DMS114 treated with DMSO at 0.1 percent for 48 hours (cell line): ENCODE measurements around the gene PRPF19.
"Not testable (repeated sequence)": the region's sequence is repeated elsewhere in the genome, so short reads cannot be mapped to it uniquely, and the experiment has no call there.

Experiments used
- DNase-seq: peaks from one replicate; lab custom pipeline; 2025; ENCODE audit not compliant: unreplicated experiment; lab: John Stamatoyannopoulos, UW

Gene PRPF19

GRCh38 chr11:60909680-60910280 lies 3.4 kb upstream of the PRPF19 start:
- not testable (repeated sequence) for DNase-seq

DNA sequence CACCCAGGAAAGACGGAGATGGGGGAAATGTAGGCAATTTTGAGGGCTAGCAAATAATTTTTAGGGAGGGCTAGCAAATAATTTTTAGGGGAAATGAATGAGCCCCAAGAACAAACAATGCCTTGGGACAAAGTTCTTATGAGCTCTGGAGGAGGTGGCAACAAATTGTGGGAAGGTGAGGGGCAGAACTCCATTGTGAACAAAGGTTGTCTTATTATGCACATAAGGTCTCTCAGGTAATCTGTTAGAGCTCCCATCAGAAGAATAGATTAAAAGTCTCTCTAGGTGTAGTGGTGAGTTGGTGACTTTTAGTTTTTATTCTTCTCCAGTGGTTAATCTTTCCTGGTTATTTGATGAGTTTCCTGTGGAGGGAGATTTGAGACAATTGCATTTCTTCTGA lies 2.4 kb upstream of the PRPF19 start:
- DNase-seq = no peak

- no peak for DNase-seq
These were observed 753 bp downstream of the PRPF19 start for GRCh38 chr11:60905551-60906113.

- DNase-seq = no peak
These were observed 1.3 kb downstream of the PRPF19 start for GRCh38 chr11:60905047-60905446.

- DNase-seq = no peak
These were observed 3.8 kb downstream of the PRPF19 start for GRCh38 chr11:60902625-60903024.

- no peak for DNase-seq
These were observed 5.5 kb downstream of the PRPF19 start for GRCh38 chr11:60900673-60901404.

GRCh38 chr11:60899977-60900376 lies 6.4 kb downstream of the PRPF19 start:
- DNase-seq = no peak

DNA sequence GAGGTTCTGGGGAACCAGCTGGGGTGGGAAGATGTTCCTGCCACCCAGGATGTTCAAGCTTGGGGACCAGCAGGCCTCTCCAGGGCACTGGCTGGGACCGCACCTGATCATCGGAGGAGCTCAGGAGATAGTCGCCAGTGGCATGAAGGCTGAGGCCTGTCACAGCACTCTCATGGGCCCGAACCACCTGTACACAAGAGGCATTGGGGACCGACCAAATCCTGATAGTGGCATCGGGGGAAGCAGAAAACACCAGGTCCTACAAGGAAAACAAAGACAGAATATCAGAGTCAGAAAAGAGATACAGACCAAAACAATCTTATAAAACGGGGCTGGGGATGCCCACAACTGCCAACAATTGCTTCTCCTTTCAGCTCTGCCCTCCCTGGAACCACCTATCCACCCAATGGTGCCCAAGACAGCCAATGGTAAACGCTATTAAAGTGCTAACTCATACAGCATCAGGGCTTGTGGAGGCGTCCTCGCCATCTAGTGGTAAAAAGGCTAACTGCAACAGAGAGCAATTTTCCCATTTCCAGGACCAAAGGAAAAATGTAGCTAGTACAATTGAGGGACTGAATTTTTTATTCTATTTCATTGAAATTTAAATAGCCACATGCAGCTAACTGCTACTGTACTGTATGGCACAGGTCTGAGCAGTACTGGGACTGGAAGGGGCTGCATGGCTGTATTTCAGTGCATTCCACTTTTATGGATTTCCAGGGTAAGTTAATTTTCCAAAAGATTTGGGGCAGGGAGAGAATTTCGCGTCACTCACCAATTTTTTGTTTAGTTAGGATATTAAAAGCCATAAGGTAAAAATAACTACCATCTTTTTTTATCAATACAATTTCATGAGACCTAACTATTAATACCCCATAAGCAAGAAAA lies 7.1 kb downstream of the PRPF19 start:
- DNase-seq = peak; percentile 45

DNA sequence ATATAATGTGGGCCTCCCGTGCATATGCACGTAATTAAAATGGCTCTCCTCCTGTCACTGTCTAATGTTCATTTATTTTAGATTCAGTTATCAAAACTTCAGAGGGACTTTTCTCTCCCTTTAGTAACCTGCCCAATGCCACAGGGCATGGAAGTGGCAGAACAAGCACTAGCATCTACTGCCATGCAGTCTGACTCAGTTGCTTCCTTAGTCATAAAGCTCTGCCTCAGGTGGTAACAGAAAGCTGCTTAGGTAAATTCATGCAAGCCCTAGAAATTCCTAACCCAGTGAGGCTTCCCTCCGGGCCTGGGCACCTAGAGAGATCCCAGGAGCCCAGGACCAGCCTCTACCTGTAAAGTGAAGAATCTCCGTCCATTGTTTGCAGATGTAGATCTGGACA lies 8.9 kb downstream of the PRPF19 start:
- DNase-seq = no peak

DNA sequence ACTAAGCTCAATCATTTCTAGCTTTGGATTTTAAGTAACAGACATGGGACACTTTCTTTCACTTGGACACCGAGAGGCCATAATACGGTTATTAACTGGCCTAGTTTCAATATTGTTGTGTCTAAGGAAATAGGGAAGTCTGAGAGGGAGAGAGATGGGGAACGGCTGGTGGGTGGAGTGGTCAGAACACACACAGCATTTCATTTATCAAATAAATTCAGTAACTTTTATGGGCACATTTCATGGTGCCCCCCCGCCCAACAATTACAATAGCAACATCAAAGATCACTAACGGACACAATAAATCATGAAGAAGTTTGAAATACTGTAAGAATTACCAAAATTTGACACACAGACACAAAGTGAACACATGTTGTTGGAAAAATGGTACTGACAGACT lies 10.7 kb downstream of the PRPF19 start:
- DNase-seq = no peak

DNA sequence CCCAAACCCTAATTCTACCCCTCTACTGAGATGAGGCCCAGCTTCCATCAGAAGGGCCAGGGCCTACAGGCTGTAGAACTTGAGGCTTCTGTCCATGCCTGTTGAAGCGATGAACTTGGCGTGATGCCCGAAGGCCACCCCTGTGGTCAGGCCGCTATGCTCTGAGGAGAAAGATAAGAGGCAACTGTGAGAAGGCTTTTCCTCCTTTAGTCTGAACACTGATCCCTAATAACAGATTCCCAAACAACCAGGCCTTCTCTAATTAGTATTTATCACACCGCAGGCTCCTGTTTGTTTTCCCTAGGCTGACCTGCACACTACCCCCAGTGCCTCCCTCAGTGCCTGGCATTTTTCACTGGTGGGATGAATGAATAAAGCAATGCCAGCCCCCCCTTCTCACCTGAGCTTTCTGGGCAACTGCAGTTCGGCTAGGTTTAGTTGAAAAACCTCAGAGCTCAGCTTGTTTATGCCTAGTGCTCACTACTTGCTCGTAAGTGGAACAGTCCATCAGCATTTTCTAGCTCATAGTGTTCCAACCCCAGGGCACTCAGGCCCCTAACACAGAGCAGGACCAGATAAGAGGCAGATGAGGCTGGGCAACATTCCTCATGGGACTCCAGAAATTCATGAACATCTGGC lies 15.2 kb downstream of the PRPF19 start:
- DNase-seq = no peak

- no peak for DNase-seq
These were observed 15.7 kb downstream of the PRPF19 start for GRCh38 chr11:60890696-60891095.

GRCh38 chr11:60889869-60890311 lies 16.5 kb downstream of the PRPF19 start:
- no peak for DNase-seq

DNA sequence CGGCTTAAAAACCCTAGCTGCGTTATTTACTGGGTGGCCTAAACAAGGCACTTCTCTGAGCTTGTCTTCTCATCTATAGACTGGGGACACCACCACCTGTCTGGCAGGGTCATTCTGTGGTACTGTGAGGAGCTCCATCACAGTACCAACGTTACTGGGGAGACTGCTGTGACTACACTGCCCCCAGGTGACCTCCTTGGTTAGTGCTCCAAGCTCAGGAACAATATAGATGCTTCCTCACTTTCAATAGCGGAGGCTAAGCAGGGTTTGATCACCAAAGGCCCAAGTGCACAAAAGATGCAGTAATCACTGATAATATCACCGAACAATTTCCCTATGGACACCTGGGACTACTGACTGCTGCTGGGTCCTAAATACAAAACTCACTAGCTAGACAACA lies 18.8 kb downstream of the PRPF19 start:
- no peak for DNase-seq

DNA sequence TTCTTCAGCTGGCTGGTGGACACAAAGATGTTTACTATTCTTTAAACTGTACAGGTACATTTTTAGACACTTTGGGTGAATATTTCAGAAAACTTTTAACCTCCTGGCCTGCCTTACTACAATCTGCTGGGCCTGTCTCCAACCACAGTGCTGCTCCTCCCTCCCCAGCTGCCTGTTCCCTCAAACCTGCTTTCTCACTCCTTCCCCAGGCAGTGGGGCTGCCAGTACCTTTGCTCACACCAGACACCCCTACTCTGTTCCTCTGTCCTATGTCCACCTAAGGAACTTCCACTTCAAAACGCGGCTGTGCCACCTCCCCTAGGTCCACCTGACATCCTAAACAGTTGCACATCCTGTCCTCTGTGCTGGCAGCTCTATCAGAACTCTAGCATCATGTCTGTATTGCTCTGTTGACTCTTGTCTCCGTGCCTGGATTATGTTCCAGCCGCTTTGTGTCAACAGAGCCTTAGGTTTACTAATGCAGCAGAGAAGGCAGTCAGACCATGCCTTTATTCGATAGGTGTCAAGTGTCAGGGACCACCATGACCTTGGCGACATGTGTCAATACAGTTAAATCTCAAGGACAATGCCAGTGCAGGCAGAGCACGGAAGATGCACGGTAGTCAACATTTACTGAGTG lies 25.6 kb downstream of the PRPF19 start:
- no peak for DNase-seq

DNA sequence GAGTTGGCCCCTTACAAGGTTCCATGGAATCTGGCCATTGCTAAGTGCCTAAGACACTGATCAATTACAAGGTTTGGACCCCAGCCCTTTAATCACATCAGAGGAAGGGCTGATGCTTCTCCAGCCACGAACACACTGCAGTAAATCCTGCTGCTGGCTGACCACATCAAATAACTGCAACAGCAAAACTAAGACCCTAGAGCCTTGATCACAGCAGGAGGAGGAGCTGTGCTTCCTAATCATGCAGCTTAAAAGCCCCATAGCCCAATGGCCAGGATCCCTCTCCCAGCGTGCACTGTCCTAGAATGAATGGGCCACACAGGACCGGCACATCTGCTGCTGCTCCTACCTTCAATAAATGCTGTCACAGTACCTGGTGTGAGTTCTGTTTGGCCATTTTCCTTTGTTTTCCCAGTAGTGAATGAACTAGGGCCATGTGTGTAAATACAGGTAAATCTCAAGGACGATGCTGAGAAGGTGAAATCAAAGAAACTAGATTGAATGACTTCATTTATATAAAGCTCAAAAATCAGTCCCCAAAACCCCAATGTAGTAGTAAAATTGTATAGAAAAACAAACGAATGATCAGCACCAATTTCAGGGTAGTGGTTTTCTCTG lies 26.3 kb downstream of the PRPF19 start:
- no peak for DNase-seq

DNA sequence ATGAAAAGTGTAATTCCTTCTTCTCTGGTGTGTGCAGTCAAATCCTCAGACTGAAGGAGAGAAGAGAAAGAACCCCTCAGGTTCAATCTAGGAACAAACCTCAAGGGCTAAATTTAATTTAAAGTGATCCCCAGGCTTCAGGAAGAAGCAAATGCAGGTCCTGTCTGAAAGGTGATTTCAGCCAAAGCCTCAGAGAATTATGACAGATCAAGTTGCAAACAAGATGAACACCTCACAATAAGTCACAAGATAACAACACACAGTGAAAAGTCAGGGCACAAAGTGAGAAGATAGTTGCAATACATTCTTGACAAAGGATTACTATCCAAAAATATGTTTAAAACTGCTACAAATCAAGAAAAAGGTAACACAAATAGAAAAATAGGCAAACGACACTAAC lies 27.3 kb downstream of the PRPF19 start:
- DNase-seq = no peak

DNA sequence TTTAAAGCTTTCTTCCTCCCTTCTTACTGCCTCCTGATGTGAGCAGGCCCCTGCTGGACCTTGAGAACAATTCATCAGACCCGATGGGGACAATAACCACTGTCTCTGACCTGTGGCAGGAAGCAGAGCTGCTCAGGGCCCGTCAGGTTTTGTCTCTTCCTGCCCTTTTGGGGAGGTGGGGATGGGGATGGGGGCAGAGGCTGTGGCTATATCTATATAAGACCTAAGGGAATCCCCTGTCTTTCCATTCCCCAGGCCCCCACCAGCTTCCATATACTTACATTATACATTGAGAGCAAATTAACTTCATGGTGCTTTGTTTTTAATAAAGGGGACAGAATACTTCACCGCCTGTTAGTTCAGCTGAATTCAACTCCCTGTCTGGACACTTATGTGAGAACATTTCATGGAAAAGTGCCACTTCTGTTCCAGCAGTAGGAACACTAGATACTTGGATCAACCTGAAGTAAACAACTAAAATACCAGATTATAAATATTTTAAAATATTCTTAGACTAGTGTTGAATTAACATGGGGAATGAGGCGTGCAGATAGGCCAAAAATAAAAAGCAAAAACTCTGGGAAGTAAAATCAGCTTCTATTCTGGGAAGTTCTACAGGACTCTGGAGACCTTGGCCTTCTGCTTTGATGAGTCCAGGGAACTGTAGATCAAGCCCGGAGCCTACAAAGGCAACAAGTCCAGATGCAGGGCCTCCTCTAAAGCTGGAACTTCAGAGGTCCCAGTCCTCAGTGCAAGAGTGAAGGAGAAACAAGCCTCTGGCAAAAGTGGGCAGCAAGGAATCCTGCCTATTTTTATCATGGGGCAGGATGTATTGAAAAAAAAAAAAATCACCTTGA lies 27.9 kb downstream of the PRPF19 start:
- no peak for DNase-seq

GRCh38 chr11:60876168-60876485 lies 30.3 kb downstream of the PRPF19 start:
- no peak for DNase-seq
